ENCODE results near the gene UNC5A.
A peak's percentile ranks its signal among the peaks of the same experiment; 100 is the strongest.

The UNC5A gene

GRCh38 chr5:176770431-176770830, 39.9 kb upstream of the UNC5A start (continued):
- TF ChIP-seq SP3 (tag by site-specific recombination; IDR thresholded peaks at IDR 0.05), result no peak
- no peak for TF ChIP-seq ZNF660 (tag by site-specific recombination; IDR thresholded peaks at IDR 0.05)
- TF ChIP-seq BCL11A (tag by site-specific recombination; IDR thresholded peaks at IDR 0.05; ENCODE audit: low read depth), result no peak
- TF ChIP-seq SALL2 (tag by site-specific recombination; IDR thresholded peaks at IDR 0.05; ENCODE audit: borderline replicate concordance), result no peak
- TF ChIP-seq, protein P1, sequence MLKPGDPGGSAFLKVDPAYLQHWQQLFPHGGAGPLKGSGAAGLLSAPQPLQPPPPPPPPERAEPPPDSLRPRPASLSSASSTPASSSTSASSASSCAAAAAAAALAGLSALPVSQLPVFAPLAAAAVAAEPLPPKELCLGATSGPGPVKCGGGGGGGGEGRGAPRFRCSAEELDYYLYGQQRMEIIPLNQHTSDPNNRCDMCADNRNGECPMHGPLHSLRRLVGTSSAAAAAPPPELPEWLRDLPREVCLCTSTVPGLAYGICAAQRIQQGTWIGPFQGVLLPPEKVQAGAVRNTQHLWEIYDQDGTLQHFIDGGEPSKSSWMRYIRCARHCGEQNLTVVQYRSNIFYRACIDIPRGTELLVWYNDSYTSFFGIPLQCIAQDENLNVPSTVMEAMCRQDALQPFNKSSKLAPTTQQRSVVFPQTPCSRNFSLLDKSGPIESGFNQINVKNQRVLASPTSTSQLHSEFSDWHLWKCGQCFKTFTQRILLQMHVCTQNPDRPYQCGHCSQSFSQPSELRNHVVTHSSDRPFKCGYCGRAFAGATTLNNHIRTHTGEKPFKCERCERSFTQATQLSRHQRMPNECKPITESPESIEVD (tag by site-specific recombination; IDR thresholded peaks at IDR 0.05), result no peak
- TF ChIP-seq ZNF114 (tag by site-specific recombination; IDR thresholded peaks at IDR 0.05), result no peak
- TF ChIP-seq ZBTB21 (tag by site-specific recombination; IDR thresholded peaks at IDR 0.05), result no peak

DNA sequence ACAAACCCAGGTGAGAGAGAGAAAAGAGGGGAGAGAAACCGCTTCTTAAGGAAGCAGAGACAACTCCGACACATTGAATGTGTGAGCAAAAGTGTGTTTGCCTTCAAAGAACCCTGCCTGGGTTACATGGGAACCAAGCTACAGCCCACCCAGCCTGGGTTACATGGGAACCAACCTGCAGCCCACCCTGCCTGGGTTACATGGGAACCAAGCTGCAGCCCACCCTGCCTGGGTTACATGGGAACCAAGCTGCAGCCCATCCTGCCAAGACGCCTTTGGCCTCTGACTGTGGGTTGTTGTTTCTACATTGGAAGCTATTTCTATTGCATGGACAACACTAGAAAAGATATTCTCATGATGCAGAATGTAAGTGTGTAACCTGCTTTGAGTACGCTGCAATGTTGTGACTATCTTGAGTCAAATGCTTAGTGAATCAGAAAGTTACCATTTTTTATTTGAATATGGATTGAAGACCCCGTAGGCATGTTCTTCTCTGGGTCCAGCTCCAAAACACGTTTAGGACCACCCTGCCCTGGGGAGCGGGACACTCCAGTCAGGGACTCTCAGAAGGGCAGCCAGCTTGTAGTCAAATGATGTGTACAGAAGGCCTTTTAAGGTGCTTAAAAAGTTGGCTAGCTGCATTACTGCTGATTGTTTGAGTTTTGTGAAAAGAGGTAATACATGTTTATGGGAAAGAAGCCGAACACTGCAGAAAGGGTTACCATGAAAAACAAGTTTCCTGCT, 39.1 kb upstream of the UNC5A start:
- H3K4me1 ChIP-seq (ENCODE audit: control insufficient read depth, insufficient read depth, low read length), result no peaks in the 10 kb centered on the region
- CTCF ChIA-PET, result interaction anchor here (0.5 kb wide), 1 partner anchor 1385 kb away, joined by 3 read pairs; no protein-coding TSS in a partner anchor
- no peak overlapping the region for H3K4me3 ChIP-seq (ENCODE audit: low read depth, low read length)
- no peaks in the 10 kb centered on the region for H3K9me3 ChIP-seq (ENCODE audit: control insufficient read depth, insufficient read depth, low read depth, low read length)
- POLR2A ChIA-PET, result no interaction called here
- no peak overlapping the region for H3K27ac ChIP-seq (ENCODE audit: extremely low read depth, low read depth, low read length)
- TF ChIP-seq RBAK (tag by site-specific recombination; IDR thresholded peaks at IDR 0.05), result no peak
- TF ChIP-seq ZBTB20 (tag by site-specific recombination; IDR thresholded peaks at IDR 0.05), result no peak
- peak; percentile 13; the same call in 1 of the 2 replicates for TF ChIP-seq ZNF677 (tag by site-specific recombination; IDR thresholded peaks at IDR 0.05)
- TF ChIP-seq GLI4 (tag by site-specific recombination; IDR thresholded peaks at IDR 0.05), result no peak
- no peaks in the 10 kb centered on the region for H3K36me3 ChIP-seq (ENCODE audit: control insufficient read depth in 2 of 2, insufficient read depth in 1 of 2, low read length in 2 of 2)

DNA sequence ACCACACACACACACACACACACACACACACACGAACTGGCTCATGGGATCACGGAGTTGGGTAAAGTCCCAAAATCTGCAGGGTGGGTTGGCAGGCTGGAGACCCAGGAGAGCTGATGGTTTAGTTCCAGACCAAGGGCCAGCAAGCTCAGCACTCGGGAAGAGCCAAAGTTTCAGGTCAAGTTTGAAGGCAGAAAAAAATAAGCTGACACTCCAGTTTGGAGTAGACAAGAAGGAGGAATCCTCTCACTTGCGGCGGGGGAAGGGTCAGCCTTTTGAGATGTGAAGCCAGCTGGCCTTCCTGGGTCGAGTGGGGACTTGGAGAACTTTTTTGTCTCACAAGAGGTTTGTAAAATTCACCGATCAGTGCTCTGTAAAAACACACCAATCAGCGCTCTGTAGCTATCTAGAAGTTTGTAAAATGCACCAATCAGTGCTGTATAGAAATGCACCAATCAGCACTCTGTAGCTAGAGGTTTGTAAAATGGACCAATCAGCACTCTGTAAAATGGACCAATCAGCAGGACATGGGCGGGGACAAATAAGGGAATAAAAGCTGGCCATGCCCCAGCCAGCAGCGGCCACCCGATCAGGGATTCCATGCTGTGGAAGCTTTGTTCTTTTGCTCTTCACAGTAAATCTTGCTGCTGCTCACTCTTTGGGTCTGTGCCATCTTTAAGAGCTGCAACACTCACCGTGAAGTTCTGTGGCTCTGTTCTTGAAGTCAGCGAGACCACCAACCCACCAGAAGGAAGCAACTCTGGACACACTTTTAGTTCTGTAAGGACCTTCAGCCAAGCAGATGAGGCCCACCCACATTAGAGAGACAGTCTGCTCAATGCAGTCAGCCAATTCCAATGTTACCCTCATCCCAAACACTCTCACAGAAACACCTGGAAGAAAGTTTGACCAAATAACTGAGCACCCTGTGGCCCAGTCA, 37.8 kb upstream of the UNC5A start:
- ChIA-PET CTCF (interaction anchor here (0.6 to 0.7 kb wide), 3 partner anchors 18 to 1230 kb away, joined by 3 to 4 read pairs (median 3); no protein-coding TSS in a partner anchor), POLR2A (interaction anchor here (0.7 kb wide), 1 partner anchor 292 kb away, joined by 3 read pairs; no protein-coding TSS in a partner anchor)
- Histone ChIP-seq H3K27ac (ENCODE audit: extremely low read depth, low read depth, low read length) (no peak overlapping the region), H3K36me3 (ENCODE audit: control insufficient read depth in 2 of 2, insufficient read depth in 1 of 2, low read length in 2 of 2) (no peaks in the 10 kb centered on the region), H3K4me1 (ENCODE audit: control insufficient read depth, insufficient read depth, low read length) (no peaks in the 10 kb centered on the region), H3K9me3 (ENCODE audit: control insufficient read depth, insufficient read depth, low read depth, low read length) (no peaks in the 10 kb centered on the region), H3K4me3 (ENCODE audit: low read depth, low read length) (no peak overlapping the region)
- TF ChIP-seq ZNF623 (tag by site-specific recombination; IDR thresholded peaks at IDR 0.05) (no peak), ZNF561 (tag by site-specific recombination; IDR thresholded peaks at IDR 0.05; ENCODE audit: borderline replicate concordance) (no peak), ZXDB (tag by site-specific recombination; IDR thresholded peaks at IDR 0.05) (no peak), ZNF426 (tag by site-specific recombination; IDR thresholded peaks at IDR 0.05) (no peak), ZNF660 (tag by site-specific recombination; IDR thresholded peaks at IDR 0.05) (no peak), ZNF747 (tag by site-specific recombination; IDR thresholded peaks at IDR 0.05) (no peak), ZNF404 (tag by site-specific recombination; IDR thresholded peaks at IDR 0.05) (no peak), ZNF24 (tag by site-specific recombination; IDR thresholded peaks at IDR 0.05) (no peak), OVOL3 (tag by site-specific recombination; IDR thresholded peaks at IDR 0.05) (no peak), ZNF175 (tag by site-specific recombination; IDR thresholded peaks at IDR 0.05) (no peak), ZNF473 (tag by site-specific recombination; IDR thresholded peaks at IDR 0.05) (no peak), MEIS1 (CRISPR knock-in tag; IDR thresholded peaks at IDR 0.05; ENCODE audit: borderline replicate concordance) (no peak)
- TF ChIP-seq, protein P2, sequence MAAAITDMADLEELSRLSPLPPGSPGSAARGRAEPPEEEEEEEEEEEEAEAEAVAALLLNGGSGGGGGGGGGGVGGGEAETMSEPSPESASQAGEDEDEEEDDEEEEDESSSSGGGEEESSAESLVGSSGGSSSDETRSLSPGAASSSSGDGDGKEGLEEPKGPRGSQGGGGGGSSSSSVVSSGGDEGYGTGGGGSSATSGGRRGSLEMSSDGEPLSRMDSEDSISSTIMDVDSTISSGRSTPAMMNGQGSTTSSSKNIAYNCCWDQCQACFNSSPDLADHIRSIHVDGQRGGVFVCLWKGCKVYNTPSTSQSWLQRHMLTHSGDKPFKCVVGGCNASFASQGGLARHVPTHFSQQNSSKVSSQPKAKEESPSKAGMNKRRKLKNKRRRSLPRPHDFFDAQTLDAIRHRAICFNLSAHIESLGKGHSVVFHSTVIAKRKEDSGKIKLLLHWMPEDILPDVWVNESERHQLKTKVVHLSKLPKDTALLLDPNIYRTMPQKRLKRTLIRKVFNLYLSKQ (tag by site-specific recombination; IDR thresholded peaks at IDR 0.05; ENCODE audit: borderline replicate concordance), result no peak
